Bronchial epithelial cell (primary cell): ENCODE data around the gene SYT6. TPM values are rescaled to one million over a fixed set of nuclear protein-coding genes. Genes with fewer than 3 reads are reported as not detected.

ENCODE experiments used
- DNase-seq: peaks from one replicate; pipeline ENCODE4 v3.0.0-alpha.2; 2010; ENCODE audit warnings: low read depth
- FAIRE-seq: peaks from 2 replicates; lab custom pipeline; 2011; peaks lifted over from hg19 to GRCh38; lab: Jason Lieb, UNC
- H3K27me3 ChIP-seq: 2 replicates; pipeline ENCODE4 v1.5.1; 2011; ENCODE audit warnings: low read length; ENCODE audit not compliant: control insufficient read depth, insufficient read depth
- H3K36me3 ChIP-seq: 2 replicates; pipeline ENCODE4 v1.5.1; 2011; ENCODE audit warnings: low read length; ENCODE audit not compliant: control insufficient read depth, insufficient read depth
- H3K4me3 ChIP-seq: 2 replicates; pipeline ENCODE4 v1.5.1; 2011; ENCODE audit warnings: mild to moderate bottlenecking, low read depth, low read length, control low read depth
- total RNA-seq: library from RNA; depleted of rRNA; stranded (reverse); fragments of >200 nt; gene quantifications from 2 replicates; pipeline ENCODE4 v1.2.1, GENCODE V29; 2014
- TF ChIP-seq, protein P1 (sequence below): IDR thresholded peaks from 2 replicates; pipeline ENCODE4 v1.5.1; 2011; ENCODE audit warnings: mild to moderate bottlenecking, moderate library complexity, low read length, control low read depth, inconsistent platforms; ENCODE audit not compliant: insufficient read depth, severe bottlenecking

The SYT6 gene
- total RNA-seq, 1 donor from 2014 or later = not detected

DNA sequence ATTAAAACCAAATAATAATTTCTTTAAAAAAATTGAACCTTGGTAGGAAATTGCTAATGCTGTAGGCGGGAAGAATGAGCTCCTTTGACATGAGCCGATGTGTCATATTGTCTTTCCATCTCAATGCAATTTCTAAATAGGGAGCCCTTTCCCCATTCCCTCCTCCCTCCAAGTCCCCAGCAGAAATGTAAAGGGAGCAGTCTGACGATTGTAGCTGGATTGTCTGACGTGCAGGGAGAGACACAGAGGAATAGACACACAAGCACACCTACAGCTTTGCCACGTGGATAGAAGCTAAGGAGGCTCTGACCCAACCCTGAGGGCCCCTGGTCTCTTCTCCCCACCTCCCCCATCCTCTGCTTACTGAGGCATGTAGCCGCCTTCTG, 3.6 kb upstream of the SYT6 start:
- Histone ChIP-seq H3K36me3 (no peaks in the 10 kb centered on the region), H3K4me3 (no peak overlapping the region), H3K27me3 (peaks cover 43% of the 10 kb centered on the region)
- FAIRE-seq (no peak), DNase-seq (no peak)
- TF ChIP-seq, protein P1, sequence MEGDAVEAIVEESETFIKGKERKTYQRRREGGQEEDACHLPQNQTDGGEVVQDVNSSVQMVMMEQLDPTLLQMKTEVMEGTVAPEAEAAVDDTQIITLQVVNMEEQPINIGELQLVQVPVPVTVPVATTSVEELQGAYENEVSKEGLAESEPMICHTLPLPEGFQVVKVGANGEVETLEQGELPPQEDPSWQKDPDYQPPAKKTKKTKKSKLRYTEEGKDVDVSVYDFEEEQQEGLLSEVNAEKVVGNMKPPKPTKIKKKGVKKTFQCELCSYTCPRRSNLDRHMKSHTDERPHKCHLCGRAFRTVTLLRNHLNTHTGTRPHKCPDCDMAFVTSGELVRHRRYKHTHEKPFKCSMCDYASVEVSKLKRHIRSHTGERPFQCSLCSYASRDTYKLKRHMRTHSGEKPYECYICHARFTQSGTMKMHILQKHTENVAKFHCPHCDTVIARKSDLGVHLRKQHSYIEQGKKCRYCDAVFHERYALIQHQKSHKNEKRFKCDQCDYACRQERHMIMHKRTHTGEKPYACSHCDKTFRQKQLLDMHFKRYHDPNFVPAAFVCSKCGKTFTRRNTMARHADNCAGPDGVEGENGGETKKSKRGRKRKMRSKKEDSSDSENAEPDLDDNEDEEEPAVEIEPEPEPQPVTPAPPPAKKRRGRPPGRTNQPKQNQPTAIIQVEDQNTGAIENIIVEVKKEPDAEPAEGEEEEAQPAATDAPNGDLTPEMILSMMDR = no peak

DNA sequence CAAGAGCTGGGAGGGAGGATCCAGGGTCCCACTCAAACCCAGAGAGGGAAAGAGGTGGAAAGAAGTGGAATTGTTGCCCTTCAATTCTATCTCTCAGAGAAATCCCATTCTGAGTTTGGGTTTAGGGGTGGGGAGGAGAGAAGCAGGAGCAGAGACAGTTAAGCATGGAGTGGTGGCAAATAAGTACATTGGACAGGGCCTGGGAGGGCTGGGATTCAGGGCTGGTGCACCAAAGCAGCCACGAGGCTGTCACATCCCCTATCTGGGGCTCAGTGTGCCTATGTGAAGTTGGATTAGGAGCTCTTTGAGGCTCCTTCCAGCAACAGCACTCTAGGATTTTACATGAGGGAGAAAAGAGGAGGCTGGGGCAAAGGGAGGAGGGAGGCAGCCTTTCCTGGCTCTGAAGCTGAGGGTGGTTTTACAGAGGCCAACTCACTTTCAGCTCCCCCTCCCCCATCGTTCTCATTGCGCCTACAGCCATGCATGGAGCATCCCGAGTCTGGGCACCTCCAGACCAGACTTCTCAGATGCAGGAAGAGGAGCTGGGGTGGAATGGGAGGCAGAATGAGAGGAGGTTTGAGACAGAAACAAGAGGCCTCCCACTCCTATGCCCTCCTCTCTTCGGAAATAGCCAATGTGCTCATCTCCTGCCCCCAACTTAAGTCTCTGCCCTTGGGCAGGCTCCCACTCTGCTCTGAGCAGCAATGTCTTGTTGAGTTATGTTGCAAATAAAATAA, 3.0 kb upstream of the SYT6 start:
- no peak for FAIRE-seq
- no peaks in the 10 kb centered on the region for H3K36me3 ChIP-seq
- H3K4me3 ChIP-seq = no peak overlapping the region
- peaks cover 48% of the 10 kb centered on the region for H3K27me3 ChIP-seq
- TF ChIP-seq, protein P1 = no peak
- DNase-seq = no peak

DNA sequence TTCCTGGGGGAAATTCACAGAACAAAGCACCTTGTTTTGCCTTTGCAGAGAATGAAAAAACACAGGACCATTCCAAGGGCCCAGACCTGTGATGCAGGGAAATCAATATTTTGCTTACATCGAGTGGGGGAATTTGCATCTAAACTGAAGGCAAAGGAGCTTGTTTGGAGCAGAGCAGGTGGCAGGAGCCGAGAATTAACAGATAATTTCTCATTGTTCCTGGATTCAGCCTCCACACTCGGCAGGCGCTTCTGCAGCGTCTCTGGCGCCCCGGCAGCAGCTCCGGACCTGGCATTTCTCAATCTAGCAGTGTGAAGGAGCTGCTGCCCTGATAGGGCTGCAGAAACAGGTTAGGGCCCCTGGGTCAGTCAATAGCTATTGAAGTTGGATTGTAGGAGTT, 2.0 kb upstream of the SYT6 start:
- H3K27me3 ChIP-seq = peaks cover 58% of the 10 kb centered on the region
- TF ChIP-seq, protein P1 = no peak
- no peak for FAIRE-seq

DNA sequence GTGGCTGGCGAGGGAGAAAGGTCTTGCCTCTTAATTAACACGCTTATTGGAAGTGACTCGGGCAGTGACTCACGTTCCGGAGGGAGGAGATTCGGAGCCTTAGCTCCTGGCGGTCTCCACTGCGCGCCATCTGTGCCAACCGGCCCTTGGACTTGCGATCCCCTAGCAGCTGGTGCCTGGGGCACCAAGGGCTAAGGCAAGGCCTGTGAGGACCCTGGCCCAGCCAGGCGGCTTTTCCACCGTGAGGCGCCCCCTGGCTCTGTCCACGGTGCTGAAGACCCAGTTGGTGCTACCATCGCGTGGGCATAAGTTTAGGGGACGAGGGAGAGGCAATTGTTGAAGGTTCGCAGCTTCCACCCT, 1.3 kb upstream of the SYT6 start:
- DNase-seq (peak; percentile 28), FAIRE-seq (no peak)
- no peak overlapping the region for H3K4me3 ChIP-seq
- H3K36me3 ChIP-seq = no peaks in the 10 kb centered on the region
- peaks cover 60% of the 10 kb centered on the region for H3K27me3 ChIP-seq
- TF ChIP-seq, protein P1 = no peak

More for the DNA sequence above, 2.0 kb upstream of the SYT6 start:
- H3K4me3 ChIP-seq = no peak overlapping the region
- H3K36me3 ChIP-seq = no peaks in the 10 kb centered on the region
- DNase-seq = no peak

DNA sequence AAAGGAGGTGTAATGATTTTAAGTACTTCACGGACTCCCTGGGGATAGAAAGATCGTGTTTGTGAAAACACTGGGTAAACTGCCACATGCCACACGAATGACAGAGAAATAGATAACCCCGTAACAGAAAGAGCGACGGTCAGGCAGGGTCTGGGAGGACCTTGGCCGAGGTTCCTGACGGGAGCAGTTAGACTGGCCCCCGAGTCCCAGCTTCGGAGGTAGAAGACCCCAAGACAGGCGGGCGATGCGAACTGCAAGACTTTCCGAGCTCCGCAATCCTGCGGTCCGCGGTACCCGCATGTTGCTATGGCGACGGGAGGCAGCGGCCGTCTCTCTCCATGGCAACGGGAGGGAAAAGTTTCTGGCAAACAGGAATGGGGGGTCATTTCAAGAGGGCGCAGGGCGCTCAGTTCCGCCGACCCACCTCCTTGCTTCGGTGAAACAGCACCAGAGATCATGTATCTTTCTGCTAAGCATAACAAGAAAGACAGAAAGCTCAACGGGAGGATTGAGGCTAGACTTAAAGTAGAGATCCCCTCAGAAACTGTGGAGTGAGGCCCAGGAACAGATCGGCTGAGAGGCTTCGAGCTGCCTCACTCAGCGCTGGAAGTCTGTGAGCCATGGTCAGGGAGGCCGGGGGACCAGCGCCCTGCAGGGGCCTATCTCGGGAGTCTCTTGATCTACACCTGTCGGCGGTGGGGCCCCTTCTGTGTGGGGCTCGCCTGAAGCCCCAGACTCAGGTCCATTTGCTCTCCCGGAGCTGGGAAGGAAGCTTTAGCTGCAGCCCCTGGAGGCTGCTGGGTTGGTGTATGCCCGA, 685 bp upstream of the SYT6 start:
- FAIRE-seq (no peak), DNase-seq (no peak)
- no peak overlapping the region for H3K4me3 ChIP-seq
- TF ChIP-seq, protein P1 = no peak
- H3K36me3 ChIP-seq = no peaks in the 10 kb centered on the region
- peaks cover 61% of the 10 kb centered on the region for H3K27me3 ChIP-seq
